CD4-positive, alpha-beta T cell treated with Interleukin-10 for 1 hour (primary cell): Measurements from ENCODE around the gene RPH3AL.
"Not testable (repeated sequence)": the region's sequence is repeated elsewhere in the genome, so short reads cannot be mapped to it uniquely, and the experiment has no call there.

Experiments used
- DNase-seq: peaks from one replicate; pipeline ENCODE4 v3.0.0-alpha.2; 2020

Gene RPH3AL

DNA sequence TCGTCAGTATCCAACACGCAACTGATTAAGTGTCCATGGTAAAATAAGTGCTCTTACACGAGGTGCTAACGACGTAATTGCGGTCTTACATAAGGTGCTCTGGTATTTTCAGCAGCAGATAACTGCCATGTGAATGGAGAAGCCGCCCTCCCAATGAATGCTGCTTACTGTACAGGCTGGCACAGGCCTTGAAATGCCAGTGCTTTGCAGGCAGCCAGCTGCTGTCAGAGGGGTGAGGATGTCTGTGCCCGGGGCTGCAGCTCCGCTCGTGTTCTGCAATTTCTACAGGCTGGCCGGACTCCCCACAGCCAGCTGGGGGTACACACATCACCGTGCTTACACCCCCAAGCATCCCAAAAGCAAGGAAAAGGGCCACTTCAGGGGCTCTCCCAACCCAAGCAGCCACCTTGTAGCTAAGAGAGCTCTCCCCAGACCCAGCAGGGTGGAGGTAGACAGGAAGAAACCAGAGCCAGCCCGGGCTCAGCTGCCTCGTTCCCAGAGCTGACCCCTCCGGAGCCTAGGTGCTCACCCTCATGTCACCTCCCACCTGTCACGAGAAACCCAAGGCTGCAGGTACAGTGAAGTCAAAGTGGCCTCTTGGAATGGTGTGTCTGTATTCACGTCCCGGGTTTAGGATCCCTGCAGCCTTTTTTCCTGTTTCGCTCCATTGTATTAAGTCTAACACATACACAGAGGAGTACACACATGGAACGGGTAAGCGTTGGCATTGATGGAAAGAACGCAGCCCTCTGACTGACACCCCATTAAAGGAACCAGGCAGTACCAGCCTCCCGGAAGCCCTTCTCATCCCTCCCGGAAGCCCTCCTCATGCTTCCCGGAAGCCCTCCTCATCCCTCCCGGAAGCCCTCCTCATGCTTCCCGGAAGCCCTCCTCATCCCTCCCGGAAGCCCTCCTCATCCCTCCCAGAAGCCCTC, 27.2 kb upstream of the RPH3AL start:
- DNase-seq, result no peak

DNA sequence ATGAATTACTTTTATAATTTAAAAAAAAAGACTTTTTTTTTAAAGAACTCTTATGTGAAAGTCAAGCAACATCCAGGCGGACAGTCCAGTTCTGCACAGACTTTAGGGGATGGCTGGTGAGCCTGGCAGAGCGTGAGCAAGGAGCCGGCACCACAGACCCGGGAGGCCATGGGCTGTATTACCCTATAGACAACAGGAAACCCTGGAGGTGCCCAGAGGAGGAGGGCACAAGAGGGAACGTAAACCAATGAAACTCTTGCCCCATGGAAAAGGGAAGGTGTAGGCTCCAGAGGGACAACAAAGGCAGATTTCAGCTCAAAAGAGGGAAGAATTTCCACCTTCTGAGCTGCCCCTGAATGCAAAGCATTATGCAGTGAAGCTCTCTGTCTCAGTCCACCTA, 25.5 kb upstream of the RPH3AL start:
- no peak for DNase-seq

DNA sequence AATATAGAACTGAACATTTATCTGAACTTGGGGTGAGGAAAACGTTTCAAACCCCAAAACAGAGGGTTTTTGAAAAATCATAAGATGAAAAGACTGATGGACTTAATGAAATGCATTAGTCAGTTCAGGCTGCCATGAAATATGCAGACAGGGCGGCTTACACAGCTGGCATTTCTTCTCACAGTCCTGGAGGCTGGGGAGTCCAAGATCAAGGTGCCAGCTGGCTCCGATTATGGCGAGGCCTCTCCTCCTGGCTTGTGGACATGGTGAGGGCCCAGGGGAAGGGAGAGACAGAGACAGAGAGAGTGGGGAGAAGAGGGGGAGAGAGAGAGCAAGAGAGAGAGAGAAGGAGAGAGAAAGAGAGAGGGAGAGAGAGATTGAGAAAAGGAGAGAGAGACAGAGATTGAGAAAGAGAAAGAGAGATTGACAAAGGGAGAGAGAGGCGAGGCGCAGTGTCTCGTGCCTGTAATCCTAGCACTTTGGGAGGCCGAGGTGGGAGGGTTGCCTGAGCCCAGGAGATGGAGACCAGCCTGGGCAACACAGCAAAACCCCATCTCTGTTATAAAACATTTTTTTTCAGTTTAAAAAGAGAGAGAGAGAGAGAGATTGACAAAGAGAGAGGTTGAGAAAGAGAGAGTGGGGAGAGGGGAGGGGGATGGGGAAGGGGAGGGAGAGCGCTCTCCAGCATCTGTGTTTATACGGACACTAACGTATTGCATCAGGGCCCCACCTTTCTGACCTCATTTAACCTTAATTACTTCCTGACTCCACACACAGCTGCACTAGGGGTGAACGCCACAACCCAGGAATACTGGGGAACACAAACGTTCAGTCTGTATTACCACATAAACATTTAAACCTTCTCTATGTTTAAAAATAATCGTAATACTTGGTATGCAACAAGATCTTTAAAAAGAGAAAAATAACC, 24.6 kb upstream of the RPH3AL start:
- no peak for DNase-seq

DNA sequence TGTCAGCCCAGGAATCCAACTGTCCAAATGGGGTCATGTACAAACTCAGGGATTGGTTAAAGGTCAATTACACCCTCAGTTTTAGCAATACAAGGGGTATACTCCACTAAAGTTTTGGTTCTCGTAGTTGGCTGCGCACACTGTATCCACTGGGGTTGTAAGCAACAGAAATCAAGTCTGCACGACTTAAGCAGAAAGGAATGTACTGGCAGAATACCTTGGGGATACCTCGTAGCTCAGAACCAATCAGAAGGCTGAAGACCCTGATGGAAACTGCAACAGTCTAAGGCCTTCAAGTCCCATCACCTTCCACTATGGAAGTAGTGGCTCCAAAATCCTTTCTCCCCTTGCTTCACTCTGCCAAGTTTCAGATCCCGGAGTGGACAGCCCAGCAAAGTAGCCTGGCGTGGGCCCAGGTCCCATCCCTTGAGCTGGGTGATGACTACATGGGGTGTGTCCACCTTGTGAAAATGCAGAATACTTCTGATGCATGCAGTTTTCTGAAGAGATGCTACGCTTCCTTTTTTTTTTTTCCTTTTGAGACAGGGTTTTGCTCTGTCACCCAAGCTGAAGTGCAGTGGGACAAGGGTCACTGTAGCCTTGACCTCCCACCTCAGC, 21.1 kb upstream of the RPH3AL start:
- DNase-seq, result no peak

DNA sequence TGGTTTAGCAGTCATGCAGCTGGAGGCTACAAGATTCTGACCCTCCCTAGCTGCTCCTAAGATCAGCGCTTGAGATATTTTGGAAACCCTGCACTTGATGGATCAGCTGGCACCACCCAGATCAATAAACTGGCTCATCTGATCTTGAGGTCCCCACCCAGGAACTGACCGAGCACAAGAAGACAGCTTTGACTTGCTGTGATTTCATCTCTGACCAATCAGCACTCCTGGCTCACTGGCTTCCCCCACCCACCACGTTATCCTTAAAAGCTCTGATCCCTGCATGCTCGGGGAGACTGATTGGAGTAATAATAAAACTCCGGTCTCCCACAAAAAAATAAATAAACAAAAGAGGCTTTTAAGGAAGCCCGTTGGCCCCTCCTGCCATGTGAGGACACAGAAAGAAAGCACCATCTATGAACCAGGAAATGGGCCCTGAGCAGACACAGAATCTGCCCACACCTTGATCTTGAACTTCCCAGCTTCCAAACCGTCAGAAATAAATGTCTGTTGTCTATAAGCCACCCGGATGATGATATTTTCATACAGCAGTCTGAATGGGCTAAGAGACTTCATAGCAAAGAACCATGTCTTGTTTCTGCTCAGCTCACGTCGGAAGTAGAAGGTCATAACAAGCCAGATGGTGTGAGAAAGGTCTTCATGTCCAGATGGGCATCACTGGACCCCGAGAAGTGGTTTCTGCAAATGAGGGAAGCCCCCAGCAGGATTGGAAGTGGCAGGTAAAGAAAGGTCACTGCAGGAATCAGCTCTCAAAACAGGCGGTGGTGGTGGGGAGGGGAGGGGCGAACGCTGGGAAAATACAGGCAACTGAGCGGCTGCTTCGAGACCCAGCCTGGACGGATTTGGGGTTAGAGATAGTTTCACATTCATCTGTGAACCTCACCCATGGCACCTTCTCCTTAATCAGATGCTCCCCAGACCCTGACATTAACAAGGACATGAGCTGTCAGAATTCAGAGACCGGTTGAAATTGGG, 19.8 kb upstream of the RPH3AL start:
- DNase-seq, result no peak

DNA sequence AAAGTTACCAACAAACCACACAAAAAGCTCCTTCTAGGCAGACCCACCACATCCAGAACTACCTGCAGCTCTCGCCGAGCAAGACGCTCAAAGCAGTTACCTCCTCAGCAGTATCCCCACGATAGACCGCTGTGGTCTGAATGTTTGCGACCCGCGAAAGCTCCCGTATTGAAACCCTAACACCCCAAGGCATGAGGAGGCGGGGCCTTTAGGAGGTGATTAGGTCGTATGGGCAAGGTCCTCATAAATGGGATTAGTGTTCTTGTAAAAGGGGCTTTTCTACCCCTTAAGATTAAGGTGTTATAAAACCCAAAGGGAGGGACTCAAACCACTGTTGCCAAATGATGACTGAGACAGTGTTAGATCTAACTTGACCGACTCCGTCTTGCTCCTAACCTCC, 19.0 kb upstream of the RPH3AL start:
- DNase-seq, result no peak

DNA sequence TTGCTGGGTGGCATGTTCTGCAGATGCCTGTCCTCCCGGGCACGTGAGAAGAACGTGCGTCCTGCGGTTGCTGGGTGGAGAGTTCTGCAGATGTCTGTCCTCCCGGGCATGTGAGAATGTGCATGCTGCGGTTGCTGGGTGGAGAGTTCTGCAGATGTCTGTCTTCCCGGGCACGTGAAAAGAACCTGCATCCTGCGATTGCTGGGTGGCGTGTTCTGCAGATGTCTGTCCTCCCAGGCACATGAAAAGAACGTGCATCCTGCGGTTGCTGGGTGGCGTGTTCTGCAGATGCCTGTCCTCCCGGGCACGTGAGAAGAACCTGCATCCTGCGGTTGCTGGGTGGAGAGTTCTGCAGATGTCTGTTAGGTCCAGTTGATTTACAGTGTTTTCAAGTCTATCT, 15.0 kb upstream of the RPH3AL start:
- DNase-seq, result not testable (repeated sequence)

DNA sequence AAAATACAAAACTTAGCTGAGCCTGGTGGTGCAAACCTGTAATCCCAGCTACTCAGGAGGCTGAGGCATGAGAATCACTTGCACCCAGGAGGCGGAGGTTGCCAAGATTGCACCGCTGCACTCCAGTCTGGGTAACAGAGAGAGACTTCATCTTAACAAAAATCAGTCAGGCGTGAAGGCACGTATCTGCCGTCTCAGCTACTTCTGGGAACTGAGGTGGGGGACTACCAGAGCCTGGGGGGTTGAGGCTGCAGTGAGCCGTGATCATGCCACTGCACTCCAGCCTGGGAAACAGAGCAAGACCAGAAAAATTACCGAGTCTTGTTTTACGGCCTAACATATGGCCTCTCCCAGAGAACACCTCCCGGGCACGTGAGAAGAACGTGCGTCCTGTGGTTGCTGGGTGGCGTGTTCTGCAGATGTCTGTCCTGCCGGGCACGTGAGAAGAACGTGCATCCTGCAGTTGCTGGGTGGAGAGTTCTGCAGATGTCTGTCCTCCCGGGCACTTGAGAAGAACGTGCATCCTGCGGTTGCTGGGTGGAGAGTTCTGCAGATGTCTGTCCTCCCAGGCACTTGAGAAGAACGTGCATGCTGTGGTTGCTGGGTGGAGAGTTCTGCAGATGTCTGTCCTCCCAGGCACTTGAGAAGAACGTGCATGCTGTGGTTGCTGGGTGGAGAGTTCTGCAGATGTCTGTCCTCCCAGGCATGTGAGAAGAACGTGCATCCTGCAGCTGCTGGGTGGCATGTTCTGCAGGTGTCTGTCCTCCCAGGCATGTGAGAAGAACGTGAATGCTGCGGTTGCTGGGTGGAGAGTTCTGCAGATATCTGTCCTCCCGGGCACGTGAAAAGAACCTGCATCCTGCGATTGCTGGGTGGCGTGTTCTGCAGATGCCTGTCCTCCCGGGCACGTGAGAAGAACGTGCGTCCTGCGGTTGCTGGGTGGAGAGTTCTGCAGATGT, 14.3 kb upstream of the RPH3AL start:
- DNase-seq, result not testable (repeated sequence)

DNA sequence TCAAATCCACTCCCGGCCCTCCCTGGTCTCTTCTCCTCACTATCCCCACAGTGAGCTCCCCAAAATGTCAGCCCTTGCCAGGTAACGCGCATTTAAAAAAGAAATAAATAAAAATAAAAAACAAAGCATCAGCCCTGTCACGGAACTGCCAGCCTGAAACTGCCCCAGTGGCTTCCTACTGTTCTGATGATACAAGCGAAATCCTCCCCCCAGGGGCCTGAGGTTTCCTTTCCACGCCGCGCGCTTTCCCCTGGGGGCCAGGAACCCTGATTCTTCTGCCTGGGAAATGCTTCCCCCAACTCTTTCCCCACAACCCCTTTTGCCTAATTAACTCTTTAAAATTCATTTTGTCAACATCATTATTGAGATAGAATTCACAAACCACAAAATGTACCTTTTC, 12.2 kb upstream of the RPH3AL start:
- no peak for DNase-seq

DNA sequence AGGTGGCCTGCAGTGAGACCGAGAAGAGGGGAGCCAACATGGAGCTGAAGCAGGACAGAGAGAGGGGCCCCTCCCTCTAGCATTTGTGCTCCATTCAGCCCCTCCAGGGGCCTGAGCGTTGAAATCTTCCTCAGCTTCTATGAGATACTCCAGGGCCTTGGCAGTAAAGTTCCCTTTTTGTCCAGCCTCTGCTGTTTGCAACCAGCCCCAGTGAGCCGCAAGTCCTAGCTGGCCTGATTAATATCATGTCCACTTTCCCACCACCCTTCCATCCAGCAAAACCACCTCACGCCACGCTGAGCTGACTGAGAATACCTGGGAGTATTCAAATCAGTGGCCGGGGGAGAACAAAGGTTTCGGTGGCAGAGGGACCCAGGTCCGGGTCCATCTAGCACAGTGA, 11.7 kb upstream of the RPH3AL start:
- DNase-seq, result no peak

DNA sequence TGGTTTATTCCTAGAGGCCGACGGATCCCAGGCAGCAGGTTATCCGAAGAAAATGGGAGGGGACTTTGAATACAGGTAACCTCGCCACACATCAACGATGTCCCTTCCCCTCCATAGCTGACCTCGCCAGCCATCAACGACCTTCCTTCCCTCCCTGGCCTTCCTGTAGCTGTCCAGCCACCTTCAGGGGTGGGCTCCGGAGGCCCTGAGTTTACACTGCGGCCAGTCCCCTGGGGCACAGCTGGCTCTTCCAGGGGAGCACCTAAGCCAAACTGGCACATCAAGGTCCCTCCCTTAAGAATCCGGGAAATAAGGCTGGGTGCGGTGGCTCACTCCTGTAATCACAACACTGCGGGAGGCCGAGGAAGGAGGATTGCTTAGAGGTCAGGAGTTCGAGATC, 10.1 kb upstream of the RPH3AL start:
- DNase-seq, result no peak

DNA sequence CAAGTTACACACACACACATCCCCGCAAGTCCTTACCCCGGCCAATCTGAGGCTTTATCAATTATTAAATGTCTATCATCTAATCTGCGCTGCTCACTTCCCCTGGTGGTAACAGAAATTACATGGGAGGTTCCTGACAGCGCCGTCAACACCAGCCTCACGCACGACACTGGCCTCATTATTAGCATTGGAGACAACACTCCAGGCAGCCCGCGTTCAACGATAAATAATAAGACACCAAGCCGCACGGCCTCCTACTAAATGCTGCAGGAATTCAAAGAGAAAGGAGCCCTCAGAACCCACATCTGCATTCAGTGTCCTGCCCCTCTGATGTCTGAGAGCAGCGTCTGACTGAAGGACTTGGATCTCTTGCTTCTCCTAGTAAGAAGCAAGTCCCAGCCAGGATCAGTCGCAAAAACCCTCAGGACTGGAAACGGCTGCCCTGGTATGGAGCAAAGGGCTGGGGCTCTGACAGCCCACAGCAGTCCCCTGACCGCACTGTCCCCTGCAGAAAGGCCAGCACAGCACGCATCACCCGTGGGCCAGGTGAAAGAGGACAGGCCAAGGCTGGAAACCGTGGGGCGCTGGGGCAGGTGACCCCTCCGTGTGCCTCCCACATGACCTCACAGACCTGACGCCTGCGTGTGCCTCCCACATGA, 7.6 kb upstream of the RPH3AL start:
- DNase-seq, result no peak

DNA sequence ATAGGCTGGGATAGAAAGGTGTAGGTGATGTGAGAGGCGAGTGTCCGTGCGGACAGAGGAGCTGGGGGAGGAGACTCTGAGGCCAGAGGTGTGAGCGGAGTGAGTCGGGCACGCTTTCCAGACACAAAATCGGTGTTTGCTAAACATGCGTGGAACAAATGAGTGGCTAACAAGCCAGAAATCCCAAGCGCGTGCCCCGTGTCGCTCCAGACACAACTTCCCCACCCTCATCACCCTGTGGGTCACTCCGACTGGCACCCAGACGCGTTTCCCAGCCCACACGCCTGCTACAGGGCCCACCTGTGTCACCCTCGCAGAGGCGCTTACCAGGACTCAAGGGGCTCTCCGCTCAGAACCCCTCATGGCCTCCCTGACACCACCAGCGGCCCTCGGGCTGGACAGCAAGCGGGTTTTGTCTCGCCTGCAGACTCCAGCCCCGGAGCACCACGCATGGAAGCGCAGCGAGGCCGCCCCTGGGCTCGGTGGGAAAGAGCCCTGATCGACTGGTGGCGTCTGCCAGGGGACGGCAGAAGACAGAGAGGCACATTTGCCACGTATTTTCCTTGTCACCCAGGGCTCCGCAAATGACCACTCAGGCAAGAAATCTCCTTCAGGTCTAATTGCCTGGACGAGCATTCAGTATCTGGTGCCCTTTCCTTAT, 6.0 kb upstream of the RPH3AL start:
- no peak for DNase-seq

DNA sequence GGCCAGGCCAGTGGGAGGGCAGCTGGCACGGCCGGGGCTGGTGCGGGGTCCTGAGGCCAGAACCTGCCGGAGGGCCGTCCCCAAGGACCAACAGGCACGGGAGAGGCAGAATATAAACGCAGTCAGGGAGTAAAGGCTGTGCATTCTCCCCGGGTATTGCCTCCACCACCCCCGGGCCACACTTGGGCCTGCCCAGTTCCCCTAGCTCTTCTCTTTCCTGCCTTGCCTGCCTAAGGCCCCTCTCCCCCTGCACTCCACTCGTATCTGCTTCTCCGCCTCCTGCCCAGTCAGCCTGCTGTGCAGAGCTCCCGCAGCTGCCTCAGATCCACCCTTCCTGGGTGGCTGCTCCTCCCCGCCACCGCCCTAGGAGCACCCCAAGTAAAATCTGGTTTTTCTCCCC, 5.0 kb upstream of the RPH3AL start:
- no peak for DNase-seq

DNA sequence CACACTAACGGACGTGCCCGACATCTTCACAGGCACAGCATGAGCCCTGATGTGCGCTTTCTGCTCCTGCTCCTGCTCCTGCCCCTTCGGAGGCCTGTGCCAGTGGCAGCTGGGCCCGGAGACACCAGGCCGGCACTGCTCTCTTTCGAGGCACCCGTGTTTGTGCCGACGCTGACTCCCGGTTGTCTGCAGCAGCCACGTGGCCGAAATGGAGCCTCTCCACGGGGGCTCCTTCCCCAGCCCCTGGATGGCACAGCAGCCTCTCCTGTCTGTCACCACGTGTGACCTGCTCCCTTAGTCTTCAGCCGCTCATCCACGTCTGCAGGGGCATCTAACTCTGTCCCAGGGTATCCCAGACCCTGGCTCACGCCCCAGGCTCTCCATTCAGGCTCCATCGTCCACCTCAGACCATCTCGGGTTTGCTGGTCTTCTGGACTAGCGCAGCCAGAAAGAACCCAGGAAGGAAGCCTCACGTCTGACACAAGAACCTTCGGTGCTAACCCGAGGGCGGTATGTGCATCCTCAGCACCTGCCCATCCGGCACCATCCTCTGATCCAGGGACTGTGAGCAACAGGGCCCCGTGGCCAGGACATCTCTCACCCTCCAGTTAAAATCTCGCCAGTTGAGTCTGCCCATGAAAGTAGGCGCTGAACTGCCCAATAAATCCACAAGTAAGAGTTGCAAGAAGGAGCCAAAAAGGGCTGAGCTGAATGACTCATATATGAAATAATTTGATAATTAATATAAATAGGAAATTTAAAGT, 4.2 kb upstream of the RPH3AL start:
- DNase-seq, result no peak

DNA sequence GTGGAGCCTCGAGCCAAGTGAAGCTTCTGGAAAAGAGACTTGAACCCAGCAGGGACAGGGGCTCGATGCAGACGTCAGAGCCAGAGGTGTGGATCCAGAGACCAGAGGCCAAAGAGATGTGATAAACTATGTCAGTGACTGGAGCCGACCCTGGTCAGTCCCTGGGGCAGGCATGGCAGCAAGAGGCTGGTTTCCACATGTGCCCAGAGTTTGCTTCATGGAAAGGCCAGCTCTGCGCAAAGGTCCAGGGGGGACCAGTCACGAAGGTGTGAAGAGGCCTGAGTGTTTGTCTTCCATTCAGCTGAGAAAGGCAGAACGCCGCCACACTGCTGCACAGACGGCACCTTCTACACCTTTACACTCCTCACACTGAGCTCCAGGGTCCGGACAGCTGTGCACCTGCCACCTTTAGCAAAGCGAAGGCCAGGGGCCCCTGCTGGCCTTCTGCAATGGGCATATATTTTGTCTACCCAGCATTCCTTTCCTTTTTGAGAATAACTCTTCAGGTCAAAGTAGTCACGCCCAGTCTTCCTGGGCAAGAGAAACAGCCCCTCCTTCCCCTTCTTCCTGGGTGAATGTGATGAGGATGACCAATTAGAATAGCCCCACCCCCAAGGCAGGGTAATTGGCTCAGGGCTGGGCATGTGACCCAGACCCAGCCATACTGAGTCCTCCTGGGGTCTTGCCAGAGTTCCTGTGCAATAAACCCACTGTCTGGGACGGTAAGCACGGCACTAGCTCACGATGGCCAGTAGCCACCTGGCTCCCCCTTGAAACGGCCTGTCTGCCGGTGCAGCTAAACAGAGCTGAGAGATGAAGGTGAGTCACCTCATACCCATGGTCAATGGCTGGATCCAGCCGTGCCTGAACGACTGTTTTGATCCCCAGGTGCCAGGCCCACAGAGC, 2.3 kb upstream of the RPH3AL start:
- DNase-seq, result no peak

DNA sequence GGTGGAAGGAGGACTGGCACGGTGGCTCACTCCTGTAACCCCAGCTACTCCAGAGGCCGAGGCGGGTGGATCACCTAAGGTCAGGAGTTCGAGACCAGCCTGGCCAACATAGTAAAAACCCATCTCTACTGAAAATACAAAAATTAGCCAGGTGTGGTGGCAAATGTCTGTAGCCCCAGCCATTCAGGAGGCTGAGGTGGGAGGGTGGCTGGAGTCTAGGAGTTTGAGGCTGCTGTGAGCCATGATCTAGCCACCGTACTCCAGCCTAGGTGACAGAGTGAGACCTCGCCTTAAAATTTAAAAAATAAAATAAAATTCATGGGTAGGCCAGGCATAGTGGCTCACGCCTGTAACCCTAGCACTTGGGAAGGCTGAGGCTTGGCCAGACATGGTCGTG, 1.2 kb upstream of the RPH3AL start:
- no peak for DNase-seq
